Brain microvascular endothelial cell (primary cell): ENCODE measurements around the gene APOBEC2.
A peak's percentile ranks its signal among the peaks of the same experiment; 100 is the strongest.

Experiments used
- DNase-seq: peaks from one replicate; pipeline ENCODE4 v3.0.0-alpha.2; 2020
- H3K27ac ChIP-seq: fragments of 250-450 bp; sonication (Bioruptor Pico); 2 replicates; pipeline ENCODE4 v1.5.1; 2020; ENCODE audit warnings: mild to moderate bottlenecking, moderate library complexity
- H3K27me3 ChIP-seq: fragments of 250-450 bp; sonication (Bioruptor Pico); replicated peaks from 2 replicates; pipeline ENCODE4 v1.5.1; 2020; ENCODE audit warnings: mild to moderate bottlenecking
- H3K36me3 ChIP-seq: fragments of 250-450 bp; sonication (Bioruptor Pico); replicated peaks from 2 replicates; pipeline ENCODE4 v1.5.1; 2020; ENCODE audit warnings: mild to moderate bottlenecking
- H3K4me3 ChIP-seq: 2 replicates; pipeline ENCODE4 v1.5.1; 2011; ENCODE audit warnings: low read depth, mild to moderate bottlenecking, control low read depth, low read length, moderate library complexity
- CTCF ChIP-seq: IDR thresholded peaks from 2 replicates; pipeline ENCODE4 v1.5.1; 2011; ENCODE audit warnings: low read depth, mild to moderate bottlenecking, moderate library complexity, low read length, control low read depth, inconsistent platforms; ENCODE audit errors: missing control alignments
- in situ Hi-C: cut with HindIII; loops from 2 replicates; pipeline ENCODE4 v1.10.0; 2017; ENCODE audit warnings: low sequenced_read_pairs, low pct_ligation_motif_present

APOBEC2 gene

GRCh38 chr6:41059556-41059955, 6.6 kb downstream of the APOBEC2 start:
- in situ Hi-C loops = no loop called here
- DNase-seq = peak; percentile 5
- Histone ChIP-seq H3K27me3 (no peaks in the 10 kb centered on the region), H3K27ac (no peak overlapping the region), H3K4me3 (no peak overlapping the region), H3K36me3 (no peaks in the 10 kb centered on the region)
- TF ChIP-seq CTCF = no peak

- H3K27me3 ChIP-seq = no peaks in the 10 kb centered on the region
- DNase-seq = no peak
- no peak for TF ChIP-seq CTCF
- no peak overlapping the region for H3K27ac ChIP-seq
- in situ Hi-C loops = no loop called here
- no peak overlapping the region for H3K4me3 ChIP-seq
- H3K36me3 ChIP-seq = no peaks in the 10 kb centered on the region
Measured at GRCh38 chr6:41061196-41061726, 8.3 kb downstream of the APOBEC2 start.

- DNase-seq = no peak
- Histone ChIP-seq H3K27me3 (no peaks in the 10 kb centered on the region), H3K27ac (no peak overlapping the region), H3K36me3 (no peaks in the 10 kb centered on the region), H3K4me3 (no peak overlapping the region)
- no peak for TF ChIP-seq CTCF
- in situ Hi-C loops = no loop called here
Measured at GRCh38 chr6:41062056-41062455, 9.1 kb downstream of the APOBEC2 start.

DNA sequence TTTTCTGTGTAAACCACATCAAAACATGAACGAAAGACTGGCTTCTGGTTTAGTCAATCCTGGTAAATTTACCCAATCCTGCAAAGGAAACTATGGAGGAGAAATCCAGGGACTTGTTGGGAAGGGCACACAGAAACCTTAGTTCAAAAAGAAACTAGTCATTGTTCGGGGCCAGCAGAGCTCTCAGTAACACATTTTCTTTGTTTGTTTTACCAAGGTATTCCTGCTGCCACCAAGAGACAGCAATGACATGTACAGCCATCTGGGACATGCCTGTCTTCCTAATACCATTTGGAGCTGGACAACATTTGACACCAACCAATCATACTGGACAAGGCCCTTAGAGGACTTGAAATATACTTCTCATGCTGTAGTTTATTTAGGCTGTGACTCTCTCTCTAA, 10.9 kb downstream of the APOBEC2 start:
- H3K27me3 ChIP-seq = no peaks in the 10 kb centered on the region
- no peaks in the 10 kb centered on the region for H3K36me3 ChIP-seq
- no peak overlapping the region for H3K27ac ChIP-seq
- no peak for TF ChIP-seq CTCF
- in situ Hi-C loops = no loop called here
- no peak for DNase-seq
- no peak overlapping the region for H3K4me3 ChIP-seq

DNA sequence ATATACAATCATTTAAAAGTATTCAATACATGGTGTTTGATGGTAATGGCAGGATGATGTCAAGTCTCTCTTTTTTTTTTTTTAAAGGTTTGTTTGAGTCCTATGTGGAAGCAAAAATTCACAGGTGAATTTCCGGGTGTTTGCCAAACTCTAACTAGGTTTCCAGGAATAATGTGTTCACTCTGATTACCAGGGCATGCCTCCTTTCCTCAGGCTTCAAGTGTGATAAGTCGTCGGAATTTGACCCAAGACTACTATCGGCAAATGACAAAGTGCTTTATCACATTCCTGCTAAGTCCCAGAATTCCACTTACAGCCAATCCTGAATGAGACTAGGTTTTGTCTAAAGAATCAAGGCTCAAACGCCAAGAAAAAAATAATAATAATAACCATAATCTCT, 11.8 kb downstream of the APOBEC2 start:
- no peaks in the 10 kb centered on the region for H3K27me3 ChIP-seq
- H3K4me3 ChIP-seq = no peak overlapping the region
- no peak for TF ChIP-seq CTCF
- no peak overlapping the region for H3K27ac ChIP-seq
- in situ Hi-C loops = no loop called here
- DNase-seq = no peak
- no peaks in the 10 kb centered on the region for H3K36me3 ChIP-seq

GRCh38 chr6:41065550-41066026, 12.6 kb downstream of the APOBEC2 start:
- in situ Hi-C loops = no loop called here
- H3K27ac ChIP-seq = no peak overlapping the region
- no peak overlapping the region for H3K4me3 ChIP-seq
- no peaks in the 10 kb centered on the region for H3K36me3 ChIP-seq
- H3K27me3 ChIP-seq = no peaks in the 10 kb centered on the region
- DNase-seq = no peak
- no peak for TF ChIP-seq CTCF
